ENCODE results near the gene AURKA.

The AURKA gene

GRCh38 chr20:56348746-56349145 lies 43.3 kb downstream of the AURKA start:
- no peaks in the 10 kb centered on the region for H3K4me1 ChIP-seq (ENCODE audit: insufficient read depth, low read length)
- H3K27ac ChIP-seq (ENCODE audit: low read length): no peak overlapping the region
- no peak overlapping the region for H3K4me2 ChIP-seq (ENCODE audit: insufficient read depth, low read length)
- peaks cover 3% of the 10 kb centered on the region for H3K27me3 ChIP-seq (ENCODE audit: insufficient read depth, low read length, poor library complexity)
- H3K36me3 ChIP-seq (ENCODE audit: insufficient read depth, low read length): no peaks in the 10 kb centered on the region
- TF ChIP-seq, protein P1, sequence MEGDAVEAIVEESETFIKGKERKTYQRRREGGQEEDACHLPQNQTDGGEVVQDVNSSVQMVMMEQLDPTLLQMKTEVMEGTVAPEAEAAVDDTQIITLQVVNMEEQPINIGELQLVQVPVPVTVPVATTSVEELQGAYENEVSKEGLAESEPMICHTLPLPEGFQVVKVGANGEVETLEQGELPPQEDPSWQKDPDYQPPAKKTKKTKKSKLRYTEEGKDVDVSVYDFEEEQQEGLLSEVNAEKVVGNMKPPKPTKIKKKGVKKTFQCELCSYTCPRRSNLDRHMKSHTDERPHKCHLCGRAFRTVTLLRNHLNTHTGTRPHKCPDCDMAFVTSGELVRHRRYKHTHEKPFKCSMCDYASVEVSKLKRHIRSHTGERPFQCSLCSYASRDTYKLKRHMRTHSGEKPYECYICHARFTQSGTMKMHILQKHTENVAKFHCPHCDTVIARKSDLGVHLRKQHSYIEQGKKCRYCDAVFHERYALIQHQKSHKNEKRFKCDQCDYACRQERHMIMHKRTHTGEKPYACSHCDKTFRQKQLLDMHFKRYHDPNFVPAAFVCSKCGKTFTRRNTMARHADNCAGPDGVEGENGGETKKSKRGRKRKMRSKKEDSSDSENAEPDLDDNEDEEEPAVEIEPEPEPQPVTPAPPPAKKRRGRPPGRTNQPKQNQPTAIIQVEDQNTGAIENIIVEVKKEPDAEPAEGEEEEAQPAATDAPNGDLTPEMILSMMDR (IDR thresholded peaks at IDR 0.05; ENCODE audit: borderline replicate concordance, extremely low read depth, low read length, poor library complexity, severe bottlenecking): no peak
- no peak for TF ChIP-seq EZH2 (IDR thresholded peaks at IDR 0.05; ENCODE audit: borderline replicate concordance, low read depth, low read length, severe bottlenecking)
- no peak overlapping the region for H3K4me3 ChIP-seq (ENCODE audit: low read depth in 1 of 2, low read length in 2 of 2)
- no peaks in the 10 kb centered on the region for H3K9me3 ChIP-seq (ENCODE audit: insufficient read depth, low read length, severe bottlenecking)
- H4K20me1 ChIP-seq (ENCODE audit: insufficient read depth, low read length): no peaks in the 10 kb centered on the region
- no peak overlapping the region for H3K9ac ChIP-seq (ENCODE audit: low read depth, low read length)
- no peak overlapping the region for H2AFZ ChIP-seq (ENCODE audit: low read depth, low read length)
- no peak for ATAC-seq (ENCODE audit: insufficient read depth, low read depth)
- no peak for DNase-seq
- H3K79me2 ChIP-seq (ENCODE audit: insufficient read depth, low read length): no peaks in the 10 kb centered on the region

DNA sequence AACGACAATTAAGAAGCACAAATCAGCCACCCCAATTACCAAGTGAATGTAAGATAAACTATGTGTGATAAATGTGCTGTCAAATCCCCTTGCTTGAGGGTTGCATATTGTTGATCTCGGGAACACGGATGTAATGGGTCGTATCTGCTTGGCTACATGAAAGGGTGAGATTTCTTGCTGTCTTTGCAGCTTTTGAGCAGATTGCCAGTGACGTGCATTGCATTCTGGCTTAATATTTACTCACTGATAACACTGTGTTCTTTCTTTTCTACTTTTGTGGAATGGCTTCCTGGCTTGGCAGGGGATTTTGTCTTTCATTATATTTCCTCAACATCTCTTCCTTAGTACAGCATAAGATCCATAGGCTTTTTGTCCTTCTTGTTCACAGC lies 43.7 kb downstream of the AURKA start:
- Histone ChIP-seq H4K20me1 (ENCODE audit: insufficient read depth, low read length) (no peaks in the 10 kb centered on the region), H3K9me3 (ENCODE audit: insufficient read depth, low read length, severe bottlenecking) (no peaks in the 10 kb centered on the region), H3K79me2 (ENCODE audit: insufficient read depth, low read length) (no peaks in the 10 kb centered on the region), H3K36me3 (ENCODE audit: insufficient read depth, low read length) (no peaks in the 10 kb centered on the region), H3K27ac (ENCODE audit: low read length) (no peak overlapping the region), H3K4me2 (ENCODE audit: insufficient read depth, low read length) (no peak overlapping the region), H3K4me3 (ENCODE audit: low read depth in 1 of 2, low read length in 2 of 2) (no peak overlapping the region), H3K4me1 (ENCODE audit: insufficient read depth, low read length) (no peaks in the 10 kb centered on the region), H2AFZ (ENCODE audit: low read depth, low read length) (no peak overlapping the region), H3K9ac (ENCODE audit: low read depth, low read length) (no peak overlapping the region), H3K27me3 (ENCODE audit: insufficient read depth, low read length, poor library complexity) (peaks cover 3% of the 10 kb centered on the region)
- ATAC-seq (ENCODE audit: insufficient read depth, low read depth) (no peak), DNase-seq (no peak)
- no peak for TF ChIP-seq EZH2 (IDR thresholded peaks at IDR 0.05; ENCODE audit: borderline replicate concordance, low read depth, low read length, severe bottlenecking)
- TF ChIP-seq, protein P1 (IDR thresholded peaks at IDR 0.05; ENCODE audit: borderline replicate concordance, extremely low read depth, low read length, poor library complexity, severe bottlenecking): no peak

- H3K4me2 ChIP-seq (ENCODE audit: insufficient read depth, low read length): no peak overlapping the region
- H3K9ac ChIP-seq (ENCODE audit: low read depth, low read length): no peak overlapping the region
- H3K79me2 ChIP-seq (ENCODE audit: insufficient read depth, low read length): no peaks in the 10 kb centered on the region
- H2AFZ ChIP-seq (ENCODE audit: low read depth, low read length): no peak overlapping the region
- no peaks in the 10 kb centered on the region for H4K20me1 ChIP-seq (ENCODE audit: insufficient read depth, low read length)
- TF ChIP-seq, protein P1 (IDR thresholded peaks at IDR 0.05; ENCODE audit: borderline replicate concordance, extremely low read depth, low read length, poor library complexity, severe bottlenecking): no peak
- TF ChIP-seq EZH2 (IDR thresholded peaks at IDR 0.05; ENCODE audit: borderline replicate concordance, low read depth, low read length, severe bottlenecking): no peak
- no peaks in the 10 kb centered on the region for H3K9me3 ChIP-seq (ENCODE audit: insufficient read depth, low read length, severe bottlenecking)
- H3K36me3 ChIP-seq (ENCODE audit: insufficient read depth, low read length): no peaks in the 10 kb centered on the region
- H3K4me1 ChIP-seq (ENCODE audit: insufficient read depth, low read length): no peaks in the 10 kb centered on the region
- DNase-seq (no peak), ATAC-seq (ENCODE audit: insufficient read depth, low read depth) (no peak)
- no peak overlapping the region for H3K27ac ChIP-seq (ENCODE audit: low read length)
- peaks cover 3% of the 10 kb centered on the region for H3K27me3 ChIP-seq (ENCODE audit: insufficient read depth, low read length, poor library complexity)
- H3K4me3 ChIP-seq (ENCODE audit: low read depth in 1 of 2, low read length in 2 of 2): no peak overlapping the region
These were observed 44.2 kb downstream of the AURKA start for GRCh38 chr20:56347628-56348304.

Measured in DND-41 (cell line).